ENCODE data around the gene GLYATL1B.
A peak's percentile ranks its signal among the peaks of the same experiment; 100 is the strongest.
"Not testable (repeated sequence)": the region's sequence is repeated elsewhere in the genome, so short reads cannot be mapped to it uniquely, and the experiment has no call there.

GLYATL1B gene

DNA sequence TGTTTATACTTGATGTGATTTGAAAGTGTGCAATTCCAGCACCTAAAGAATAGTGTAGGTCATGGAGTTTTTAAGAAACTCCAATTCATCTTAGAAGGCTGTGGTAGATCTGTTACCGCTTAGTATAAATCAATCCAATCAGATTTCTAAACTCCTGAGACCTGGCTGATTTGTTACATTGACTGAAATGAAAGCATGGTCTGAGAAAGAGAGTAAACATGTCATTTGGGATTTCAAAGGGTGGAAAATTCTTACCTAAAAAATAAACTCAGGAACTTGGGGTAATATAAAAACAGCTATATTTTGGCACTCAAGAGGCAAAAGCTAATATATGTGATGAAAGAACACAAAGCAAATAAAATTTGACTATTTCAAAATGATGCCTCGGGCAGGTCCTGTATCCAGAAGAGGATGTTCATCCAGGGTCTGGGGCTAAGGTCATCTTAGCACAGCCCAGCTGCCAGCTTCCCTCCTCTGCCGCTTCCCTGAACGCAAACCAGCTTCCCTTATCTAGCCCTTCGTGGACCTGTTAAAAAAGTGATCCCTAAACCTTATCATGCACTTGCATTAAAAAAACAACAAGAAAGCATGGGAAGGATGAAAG is 10.0 kb downstream of the GLYATL1B start:
- not testable (repeated sequence) for DNase-seq

DNA sequence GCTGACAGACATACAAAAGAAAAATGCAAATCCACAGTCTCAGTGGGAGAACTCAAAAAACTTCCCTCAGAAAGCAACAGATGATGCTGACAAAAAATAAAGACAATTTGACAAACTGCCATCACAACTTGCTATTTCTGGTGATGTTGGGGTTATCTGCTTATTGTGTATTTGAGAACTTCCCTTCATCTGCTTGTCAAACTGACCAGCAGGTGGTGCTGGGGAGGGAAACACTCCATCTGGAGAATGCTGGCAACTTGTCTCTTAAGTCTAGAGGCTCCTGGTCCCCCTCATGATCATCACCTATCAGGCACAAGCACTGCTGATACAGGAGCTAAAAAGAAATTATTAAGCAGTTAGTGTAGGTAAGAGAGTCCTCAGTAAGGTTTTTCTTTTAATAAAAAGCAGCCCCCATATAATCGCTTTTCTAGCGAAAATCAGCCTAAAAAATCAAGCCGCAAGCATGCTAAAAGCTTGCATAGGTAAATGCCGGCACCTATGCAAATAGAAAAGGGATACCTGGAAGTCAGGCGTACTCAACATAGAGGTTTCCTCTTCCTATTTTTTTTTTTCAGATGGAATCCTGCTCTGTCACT is 11.1 kb downstream of the GLYATL1B start:
- peak in 7 of 14 donors; percentile 1 to 18 (median 3) for DNase-seq

DNA sequence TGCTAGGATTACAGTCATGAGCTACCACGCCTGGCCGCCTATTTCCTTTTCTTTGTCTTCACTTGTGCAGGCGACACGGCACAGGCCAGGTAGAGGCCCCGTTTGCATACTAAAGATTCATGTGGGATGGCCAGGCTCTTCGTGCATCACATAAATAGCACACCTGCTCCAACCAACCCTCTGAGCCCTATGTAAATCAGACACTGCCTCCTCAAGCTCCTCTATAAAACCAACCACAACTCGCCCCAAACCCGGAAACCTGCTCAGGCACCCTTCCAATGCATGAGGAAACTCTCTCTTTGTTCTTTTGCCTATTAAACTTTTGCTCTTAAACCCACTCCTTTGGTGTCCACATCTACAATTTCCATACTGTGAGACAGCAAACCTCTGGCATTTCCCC is 11.8 kb downstream of the GLYATL1B start:
- DNase-seq: not testable (repeated sequence)

DNA sequence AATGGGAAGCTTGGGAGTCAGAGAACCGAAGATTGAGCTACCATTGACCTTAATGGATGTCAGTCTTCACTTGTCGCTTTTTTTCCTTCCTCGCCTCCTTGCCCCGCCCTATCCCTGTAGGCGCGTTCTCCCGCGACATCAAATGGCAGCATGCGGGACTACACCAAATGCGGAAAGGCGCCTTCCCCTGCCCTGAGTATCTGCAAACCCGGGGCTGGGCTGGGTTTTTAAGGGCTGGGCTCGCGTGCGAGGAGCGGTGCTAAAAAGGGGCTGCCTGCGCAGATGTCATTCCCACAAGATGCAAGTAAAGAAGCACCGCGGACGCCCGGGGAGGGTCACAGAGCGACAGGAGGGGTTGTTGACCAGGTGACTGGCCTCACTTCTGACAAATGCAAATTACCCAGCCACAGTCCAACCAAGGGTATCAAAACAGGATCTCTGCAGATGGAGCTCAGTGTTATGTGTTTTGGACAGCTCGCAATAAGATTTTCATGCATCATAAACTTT is 16.2 kb downstream of the GLYATL1B start:
- DNase-seq: peak in 5 of 14 donors; percentile 1 to 10 (median 3)

DNA sequence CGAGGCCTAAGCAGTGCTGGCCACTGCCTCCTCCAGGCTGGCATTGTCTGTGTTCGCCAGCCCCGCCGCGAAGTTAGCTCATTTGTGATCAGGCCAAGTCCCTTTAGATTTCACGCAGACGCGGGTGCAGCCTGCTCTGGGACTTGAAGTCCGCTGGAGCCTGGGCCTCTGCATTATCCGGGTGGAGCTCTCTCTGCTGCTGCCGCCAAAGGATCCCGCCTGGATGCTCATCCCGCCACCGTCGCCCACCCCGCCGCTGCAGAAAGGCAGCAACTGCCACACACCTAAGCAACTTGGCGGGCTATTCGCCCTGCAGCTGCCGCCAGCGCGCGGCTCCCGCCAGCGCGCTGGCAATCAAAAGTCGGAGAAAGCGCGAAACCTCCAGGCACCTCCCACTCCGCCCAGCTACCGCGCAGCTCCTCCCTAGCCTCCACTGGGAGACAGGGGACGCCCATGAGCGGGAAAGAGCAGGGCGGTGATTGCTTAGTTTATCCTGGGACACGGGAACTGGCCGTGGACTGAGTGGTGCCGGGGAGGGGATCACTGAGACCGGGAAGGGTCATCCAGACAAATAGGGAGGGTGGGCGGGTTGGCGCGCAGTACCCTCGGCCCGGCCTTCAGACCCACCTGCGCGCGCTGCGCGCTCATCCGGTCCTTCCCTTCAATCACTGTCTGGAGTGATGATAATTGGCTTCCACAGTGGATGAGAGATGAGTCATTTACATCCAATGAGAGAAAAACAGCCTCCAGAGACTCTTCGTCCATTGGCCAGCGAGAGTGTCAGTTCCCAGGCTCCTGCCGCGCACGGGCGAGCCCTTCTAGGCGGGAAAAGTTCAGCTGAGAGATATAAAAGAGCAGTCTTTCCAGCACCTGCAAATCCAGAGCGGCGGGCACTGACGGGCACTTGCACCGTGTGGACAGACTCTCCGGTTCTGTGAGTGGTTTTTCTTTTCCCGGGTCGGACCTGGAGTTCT is 20.5 kb downstream of the GLYATL1B start, which contains the start of gene FAM111B:
Gene FAM111B (plus strand): TSS at position 875 of the 974 bp plus-strand sequence. CDS start 2,389 bp downstream, outside the sequence.
- DNase-seq: peak in 12 of 14 donors; percentile 8 to 74 (median 58)

DNA sequence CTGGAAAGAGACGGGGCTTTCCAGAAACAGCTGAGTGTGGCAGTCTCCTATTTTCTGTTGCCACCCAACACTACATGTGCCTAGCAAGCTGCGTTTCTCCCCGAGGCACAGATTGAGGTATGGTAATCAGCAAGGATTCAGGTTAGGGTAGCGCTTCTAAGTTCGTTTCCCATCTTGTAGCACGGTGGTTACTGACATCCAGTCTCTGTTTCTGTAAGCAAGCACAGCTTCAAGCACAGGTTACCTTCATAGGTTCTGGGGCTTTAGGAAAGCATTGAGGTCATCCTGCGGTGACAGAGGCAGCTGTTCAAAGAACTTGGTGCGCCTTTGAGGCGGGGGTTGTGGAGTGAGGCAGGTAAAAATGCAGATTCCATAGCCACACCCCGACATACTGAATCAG is 21.6 kb downstream of the GLYATL1B start:
- not testable (repeated sequence) for DNase-seq

DNA sequence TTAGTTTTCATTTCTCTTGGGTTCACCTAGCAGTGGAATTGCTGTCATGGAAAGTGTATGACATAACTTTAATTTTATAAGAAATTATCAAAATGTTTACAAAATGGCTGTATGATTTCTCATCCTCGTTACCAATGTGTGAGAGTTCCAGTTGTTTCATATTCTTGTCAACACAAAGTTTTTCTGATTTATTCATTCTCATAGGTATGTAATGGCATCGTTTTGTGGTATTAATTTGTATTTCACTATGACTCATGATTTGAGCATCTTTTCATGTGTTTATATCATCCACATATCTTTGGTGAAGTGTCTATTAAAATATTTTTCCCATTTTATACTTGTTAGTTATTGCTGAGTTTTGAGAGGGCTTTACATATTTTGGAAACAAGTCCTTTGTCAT is 26.4 kb downstream of the GLYATL1B start:
- DNase-seq: no peak

DNA sequence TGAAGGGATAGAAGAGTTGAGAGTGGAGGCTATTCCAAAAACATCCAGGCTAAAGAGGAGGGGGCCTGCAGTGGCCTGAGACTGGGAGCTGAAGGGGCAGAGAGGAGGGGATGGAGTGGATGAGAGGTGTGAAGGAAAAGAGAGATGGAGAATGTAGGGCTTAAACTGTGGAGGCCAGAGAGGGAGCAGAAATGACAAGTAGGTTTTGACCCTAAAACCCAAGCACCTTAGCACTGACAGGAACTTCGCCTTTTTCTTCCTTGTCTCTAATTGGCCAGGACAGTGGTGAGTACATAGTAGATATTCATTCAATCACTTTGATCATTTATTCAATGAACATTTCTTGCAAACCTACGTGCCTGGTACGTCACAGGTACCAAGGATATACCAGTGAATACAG is 28.2 kb downstream of the GLYATL1B start:
- no peak for DNase-seq

DNA sequence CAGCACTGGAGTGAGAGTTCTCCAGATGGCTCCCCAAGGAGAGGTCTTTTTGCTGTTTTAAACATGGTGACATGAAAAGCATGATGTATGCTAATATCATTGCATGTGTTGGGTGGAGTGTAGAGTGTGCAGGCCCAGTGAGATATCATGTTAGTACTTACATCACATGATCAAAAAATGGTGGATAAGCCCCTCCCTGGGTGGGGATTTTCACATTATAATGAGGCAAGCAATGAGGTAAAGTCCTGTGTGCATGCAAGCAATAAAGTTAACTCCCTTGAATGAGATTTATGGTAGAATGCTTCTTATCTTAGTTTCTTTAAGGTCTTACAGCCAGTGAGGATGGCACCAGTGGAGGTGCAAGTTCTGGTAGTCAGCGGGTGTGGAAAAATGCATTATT is 29.4 kb downstream of the GLYATL1B start:
- DNase-seq: no peak

DNA sequence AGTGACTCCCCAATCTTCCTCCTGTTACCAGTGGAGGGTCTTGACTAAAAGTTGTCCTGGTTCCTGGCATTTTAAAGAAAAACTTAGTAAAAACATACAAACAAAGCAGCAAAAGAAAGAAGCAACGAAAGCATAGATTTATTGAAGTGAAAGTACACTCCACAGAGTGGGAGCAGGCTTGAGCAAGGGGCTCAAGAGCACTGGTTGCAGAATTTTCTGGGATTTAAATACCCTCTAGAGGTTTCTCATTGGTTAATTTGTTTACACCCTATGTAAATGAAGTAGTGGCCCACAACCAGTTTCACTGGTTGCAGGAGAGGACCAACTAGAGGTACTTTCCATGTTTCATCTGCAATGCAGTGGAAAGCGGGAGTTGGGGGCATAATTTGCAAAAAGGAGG is 31.7 kb downstream of the GLYATL1B start:
- no peak for DNase-seq

DNA sequence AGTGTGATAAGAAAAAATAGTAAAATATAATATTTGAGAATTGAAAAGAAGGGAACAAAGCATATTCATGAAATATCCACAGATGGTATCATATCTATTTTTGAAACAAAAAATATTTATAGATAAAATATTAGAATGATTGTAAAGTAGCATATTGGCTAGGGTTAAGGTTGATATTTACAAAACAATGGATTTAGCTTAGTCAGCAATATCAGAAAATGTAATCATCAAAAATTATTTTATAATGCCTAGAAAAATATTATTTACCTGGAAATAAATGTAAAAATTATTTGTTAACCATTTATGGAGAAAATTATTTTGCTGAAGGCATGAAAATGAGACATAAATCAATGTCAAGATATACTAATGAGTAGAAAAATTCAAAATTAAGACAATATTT is 33.7 kb downstream of the GLYATL1B start:
- DNase-seq: no peak

DNA sequence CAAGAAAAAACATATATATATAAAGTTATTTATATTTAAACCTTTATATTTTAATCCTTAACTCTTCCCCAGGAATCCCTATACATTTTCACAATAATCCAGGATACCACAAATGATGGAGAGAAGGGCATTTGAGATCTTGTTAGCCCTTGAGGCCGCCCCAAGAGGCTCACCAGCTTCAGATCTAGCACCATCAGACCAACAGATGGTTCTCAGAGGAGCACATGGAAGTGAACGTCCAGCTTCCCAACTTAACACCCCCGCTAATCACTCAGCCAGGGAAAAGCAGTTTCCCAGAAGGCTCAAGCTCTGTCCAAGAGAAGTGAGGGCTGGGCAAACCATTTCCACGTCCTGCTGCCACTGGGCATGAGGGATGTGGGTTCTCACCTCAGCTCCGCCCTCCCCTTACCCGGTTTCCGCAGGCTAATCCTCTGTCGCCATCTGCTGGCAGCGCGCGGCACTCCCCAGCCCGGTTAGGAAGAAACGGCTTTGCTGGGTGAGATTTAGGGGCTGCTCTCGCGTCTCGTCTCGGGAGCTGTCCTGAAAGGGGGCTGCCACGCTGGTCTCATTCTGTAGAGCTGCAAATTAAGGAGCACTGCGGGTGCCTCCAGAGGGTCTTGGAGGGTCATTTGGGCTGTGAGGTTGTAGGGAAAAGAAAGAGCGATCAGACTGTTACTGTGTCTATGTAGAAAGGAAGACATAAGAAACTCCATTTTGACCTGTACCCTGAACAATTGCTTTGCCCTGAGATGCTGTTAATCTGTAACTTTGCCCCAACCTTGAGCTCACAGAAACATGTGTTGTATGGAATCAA is 49.7 kb downstream of the GLYATL1B start:
- DNase-seq: peak in 12 of 14 donors; percentile 5 to 75 (median 52)

DNA sequence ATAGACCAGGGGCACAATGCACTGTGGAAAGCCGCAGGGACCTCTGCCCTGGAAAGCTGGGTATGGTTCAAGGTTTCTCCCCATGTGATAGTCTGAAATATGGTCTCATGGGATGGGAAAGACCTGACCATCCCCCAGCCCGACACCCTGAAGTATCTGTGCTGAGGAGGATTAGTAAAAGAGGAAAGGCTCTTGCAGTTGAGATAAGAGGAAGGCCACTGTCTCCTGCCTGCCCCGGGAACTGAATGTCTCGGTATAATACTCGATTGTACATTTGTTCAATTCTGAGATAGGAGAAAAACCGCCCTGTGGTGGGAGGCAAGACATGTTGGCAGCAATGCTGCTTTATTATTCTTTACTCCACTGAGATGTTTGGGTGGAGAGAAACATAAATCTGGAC is 50.4 kb downstream of the GLYATL1B start:
- not testable (repeated sequence) for DNase-seq

DNA sequence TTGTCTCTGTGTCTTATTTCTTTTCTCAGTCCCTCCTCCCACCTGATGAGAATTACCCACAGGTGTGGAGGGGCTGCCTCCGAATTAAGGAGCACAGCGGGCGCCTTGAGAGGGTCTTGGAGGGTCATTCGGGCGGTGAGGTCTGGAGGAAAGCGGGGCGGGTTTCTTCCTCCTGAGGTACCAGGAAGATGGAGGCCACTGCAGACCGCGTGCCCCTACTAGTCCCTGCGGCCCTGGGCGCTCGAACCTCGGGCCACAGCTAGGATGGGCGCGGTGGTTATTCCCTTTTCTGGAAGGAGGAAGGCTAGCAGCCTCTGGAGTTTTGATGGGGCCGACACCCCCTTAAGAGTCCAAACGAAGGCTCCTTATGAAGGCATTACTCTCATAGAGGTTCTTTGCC is 51.1 kb downstream of the GLYATL1B start:
- DNase-seq: no peak

DNA sequence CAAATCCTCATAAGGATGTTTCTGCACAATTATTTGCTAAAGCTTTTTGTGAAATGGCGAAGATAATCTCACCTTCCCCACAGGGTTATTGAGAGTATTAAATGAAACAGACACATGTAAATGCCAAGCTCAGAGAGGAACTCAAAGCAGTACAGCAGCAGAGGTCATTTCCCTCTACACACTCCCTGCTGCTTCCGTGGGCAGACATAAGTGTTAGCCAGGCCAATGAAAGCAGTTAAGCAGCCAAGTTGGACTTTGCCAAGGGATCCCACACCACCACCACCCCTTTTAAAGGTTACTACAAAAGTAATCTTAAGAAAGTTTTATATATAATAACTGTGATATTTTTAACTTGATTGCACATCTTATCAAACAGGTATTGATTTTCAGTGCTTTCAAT is 52.5 kb downstream of the GLYATL1B start:
- DNase-seq: no peak

DNA sequence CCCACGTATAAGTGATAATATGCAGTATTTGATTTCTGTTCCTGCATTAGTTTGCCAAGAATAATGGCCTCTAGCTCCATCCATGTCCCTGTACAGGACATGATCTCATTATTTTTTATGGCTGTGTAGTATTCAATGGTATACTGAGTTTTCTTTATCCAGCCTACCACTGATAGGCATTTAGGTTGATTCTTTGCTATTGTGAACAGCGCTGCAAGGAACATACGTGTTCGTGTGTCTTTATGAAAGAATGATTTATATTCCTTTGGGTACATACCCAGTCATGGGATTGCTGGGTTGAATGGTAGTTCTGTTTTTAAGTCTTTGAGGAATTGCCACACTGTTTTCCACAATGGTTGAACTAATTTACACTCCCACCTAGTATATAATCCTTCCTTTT is 55.1 kb downstream of the GLYATL1B start:
- DNase-seq: no peak

DNA sequence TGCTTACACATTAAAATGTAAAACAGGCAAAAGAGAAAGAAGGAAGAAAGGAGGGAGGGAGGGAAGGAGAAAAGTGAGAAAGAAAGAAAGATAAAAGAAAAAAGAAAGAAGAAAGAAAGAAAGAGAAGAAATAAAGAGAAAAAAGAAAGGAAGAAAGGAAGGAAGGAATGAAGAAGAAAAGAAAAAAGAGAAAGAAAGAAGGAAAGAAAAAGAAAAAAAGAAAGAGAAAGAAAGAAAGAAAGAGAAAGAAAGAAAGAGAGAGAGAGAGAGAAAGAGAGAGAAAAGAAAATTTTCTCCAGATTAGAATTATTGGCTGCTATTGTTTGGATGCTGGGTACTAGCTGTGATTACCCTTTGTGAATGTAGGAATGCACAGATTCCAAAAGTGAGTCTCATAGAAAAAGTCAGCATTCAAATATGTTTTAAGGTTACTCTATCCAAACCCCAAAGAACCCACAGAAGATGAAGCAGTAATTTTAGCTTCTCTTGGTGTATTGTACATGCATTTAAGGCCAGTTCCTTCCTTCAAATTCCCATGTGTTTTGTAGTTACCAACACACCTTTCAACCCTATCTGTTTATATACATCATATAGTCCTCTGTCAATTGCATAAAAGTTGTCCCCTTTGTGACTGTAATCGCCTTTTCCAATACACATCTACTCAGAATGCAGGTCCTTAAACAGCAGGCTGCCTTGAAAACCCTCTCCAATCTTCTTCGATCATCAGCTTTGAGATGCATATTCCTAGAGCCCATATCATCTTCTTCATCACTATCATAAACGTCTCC is 55.8 kb downstream of the GLYATL1B start:
- no peak for DNase-seq

DNA sequence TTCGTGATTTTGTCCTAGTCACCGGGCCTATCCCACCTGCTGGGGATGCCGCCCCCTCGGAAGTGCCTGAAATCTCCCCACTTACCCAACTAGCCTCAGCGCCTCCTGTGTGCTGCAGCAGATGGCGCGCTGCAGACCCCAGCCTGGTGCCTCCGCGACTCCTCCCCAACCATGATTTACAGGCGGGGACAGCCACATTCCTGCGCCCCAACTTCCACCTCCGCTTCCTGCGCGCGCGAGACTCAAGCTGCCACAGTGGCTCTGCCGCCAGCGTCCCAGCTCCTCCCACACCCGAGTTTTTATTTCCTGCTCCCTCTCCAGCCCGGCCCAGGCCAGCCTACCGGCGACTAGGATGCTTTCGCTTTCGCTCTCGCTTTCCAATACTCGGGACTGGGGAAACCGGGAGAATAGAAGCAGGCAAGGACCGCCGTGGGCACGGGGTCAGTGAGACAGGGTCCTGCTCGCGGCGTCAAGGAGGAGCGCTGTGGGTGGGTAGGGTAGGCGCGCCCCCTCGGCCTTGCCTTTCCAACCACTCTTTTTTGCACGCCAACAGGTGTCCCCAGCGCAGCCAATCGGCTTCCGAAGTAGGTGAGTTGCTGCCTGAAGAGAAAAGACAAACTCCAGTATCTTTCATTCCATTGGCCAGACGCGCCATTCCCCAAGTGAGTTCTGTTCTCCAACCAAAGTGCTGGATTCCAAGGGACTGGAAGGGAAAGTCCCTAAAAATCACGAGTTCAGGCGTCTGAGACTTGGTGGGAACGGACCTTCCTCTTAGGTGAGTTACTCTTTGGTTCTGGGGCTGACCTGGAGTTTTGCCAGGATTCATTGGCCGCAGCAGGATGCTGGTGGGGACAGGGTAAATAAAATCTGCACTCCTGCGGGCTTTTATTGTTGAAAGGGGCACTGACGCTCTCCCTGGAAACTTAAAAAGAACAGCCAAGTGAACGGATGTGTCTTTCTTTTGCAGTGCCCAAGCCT is 56.7 kb downstream of the GLYATL1B start, which contains the start of gene FAM111A:
Gene FAM111A (plus strand): TSS at position 327 of the 978 bp plus-strand sequence. CDS start 6,017 bp downstream, outside the sequence.
- DNase-seq: peak; percentile 32 to 89 (median 59)

DNA sequence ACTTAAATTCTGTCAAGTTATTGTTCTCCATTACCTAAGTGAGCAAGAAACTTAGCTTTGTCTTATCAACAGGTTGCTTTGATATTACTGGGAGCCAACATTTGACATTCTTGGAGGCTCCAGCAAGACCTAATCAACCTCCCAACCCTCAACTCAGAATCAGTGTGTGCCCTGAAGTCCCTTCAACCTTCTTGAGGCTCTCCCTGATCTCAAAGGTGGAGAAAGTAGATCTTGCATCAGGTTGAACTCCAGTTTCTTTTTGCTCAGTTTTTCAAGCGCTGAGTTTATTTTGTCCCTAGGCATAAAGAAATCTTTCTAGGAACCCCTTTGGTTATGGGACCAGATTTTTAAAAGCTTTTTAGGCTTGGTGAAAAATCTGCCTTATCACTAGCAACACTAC is 58.0 kb downstream of the GLYATL1B start:
- DNase-seq: peak in 2 of 14 donors; percentile 6 to 21
